CD14-positive monocyte (primary cell): ENCODE data around the gene PLA2G2E. TPM values are rescaled to one million over a fixed set of nuclear protein-coding genes. Genes with fewer than 3 reads are reported as not detected.

Source experiments
- DNase-seq, 3 donors: peaks; one replicate each; pipeline ENCODE4 v3.0.0-alpha.2; 2011 to 2022
- H2AFZ ChIP-seq: 2 replicates; pipeline ENCODE4 v1.6.0; 2012; ENCODE audit warnings: mild to moderate bottlenecking, low read depth, low read length, inconsistent platforms; ENCODE audit not compliant: insufficient read depth, poor library complexity, severe bottlenecking
- H3K27ac ChIP-seq, 2 donors: 1 replicate in 1 of 2; 2 replicates in 1 of 2; pipeline ENCODE4 v1.5.1; 2012 to 2013; ENCODE audit warnings: low read length in 2 of 2, control low read depth in 1 of 2, inconsistent platforms in 1 of 2, low read depth in 1 of 2, mild to moderate bottlenecking in 1 of 2
- H3K27me3 ChIP-seq, 2 donors: one replicate each; pipeline versions ENCODE4 v1.6.0 to v1.6.1; 2011 to 2013; ENCODE audit warnings: low read length in 2 of 2; ENCODE audit not compliant: control insufficient read depth in 2 of 2, insufficient read depth in 2 of 2
- H3K36me3 ChIP-seq, 2 donors: replicated peaks in 1 of 2; 1 replicate in 1 of 2; 2 replicates in 1 of 2; pipeline versions ENCODE4 v1.5.1 to v1.6.1; 2012 to 2013; ENCODE audit warnings: low read length in 2 of 2, control low read depth in 1 of 2, inconsistent platforms in 1 of 2, mild to moderate bottlenecking in 1 of 2; ENCODE audit not compliant: insufficient read depth in 2 of 2, control insufficient read depth in 1 of 2
- H3K4me1 ChIP-seq, 2 donors: 1 replicate in 1 of 2; 2 replicates in 1 of 2; pipeline versions ENCODE4 v1.5.1 to v1.6.1; 2012 to 2013; ENCODE audit warnings: low read length in 2 of 2, control low read depth in 1 of 2, inconsistent platforms in 1 of 2, mild to moderate bottlenecking in 1 of 2, moderate library complexity in 1 of 2; ENCODE audit not compliant: insufficient read depth in 2 of 2, control insufficient read depth in 1 of 2
- H3K4me2 ChIP-seq: replicated peaks from 2 replicates; pipeline ENCODE3; 2012; ENCODE audit warnings: low read length, moderate library complexity, mild to moderate bottlenecking; ENCODE audit not compliant: poor library complexity, severe bottlenecking; ENCODE audit errors: extremely low read depth
- H3K4me3 ChIP-seq, 3 experiments: fragments of 200-600 bp in 1 of 3; sonication (generic) in 1 of 3; replicated peaks in 1 of 3; 1 replicate in 2 of 3; 2 replicates in 1 of 3; pipeline ENCODE4 v1.5.1; 2011 to 2013; ENCODE audit warnings: low read length in 3 of 3, mild to moderate bottlenecking in 3 of 3, control low read depth in 2 of 3, low read depth in 2 of 3, inconsistent platforms in 1 of 3, moderate library complexity in 1 of 3
- H3K79me2 ChIP-seq: 2 replicates; pipeline ENCODE4 v1.6.0; 2012; ENCODE audit warnings: mild to moderate bottlenecking, control low read depth, inconsistent platforms, low read length, moderate library complexity; ENCODE audit not compliant: insufficient read depth
- H3K9ac ChIP-seq: 2 replicates; pipeline ENCODE4 v1.6.0; 2017; ENCODE audit warnings: low read length, mild to moderate bottlenecking; ENCODE audit not compliant: insufficient read depth, poor library complexity, severe bottlenecking
- H3K9me3 ChIP-seq, 2 donors: replicated peaks in 1 of 2; 1 replicate in 1 of 2; 2 replicates in 1 of 2; pipeline versions ENCODE4 v1.5.1 to v1.6.1; 2012 to 2013; ENCODE audit warnings: low read length in 2 of 2, control low read depth in 1 of 2; ENCODE audit not compliant: control insufficient read depth in 1 of 2, insufficient read depth in 1 of 2
- H4K20me1 ChIP-seq: 2 replicates; pipeline ENCODE4 v1.6.0; 2012; ENCODE audit warnings: mild to moderate bottlenecking, low read length, control low read depth, moderate library complexity; ENCODE audit not compliant: insufficient read depth
- H3K27ac Mint-ChIP-seq, 7 donors: one replicate each; pipeline ENCODE4 v1.8.0; 2020; ENCODE audit warnings: mild to moderate bottlenecking in 7 of 7, mixed read lengths in 7 of 7, moderate library complexity in 6 of 7, inconsistent platforms in 2 of 7
- H3K27me3 Mint-ChIP-seq, 3 donors: one replicate each; pipeline ENCODE4 v1.8.0; 2021 to 2022; ENCODE audit warnings: low read depth in 3 of 3, mild to moderate bottlenecking in 3 of 3, mixed read lengths in 3 of 3, moderate library complexity in 3 of 3, inconsistent platforms in 1 of 3
- H3K36me3 Mint-ChIP-seq, 2 donors: one replicate each; pipeline ENCODE4 v1.8.0; 2020; ENCODE audit warnings: mixed read lengths in 2 of 2, inconsistent platforms in 1 of 2, mild to moderate bottlenecking in 1 of 2
- H3K4me1 Mint-ChIP-seq: one replicate; pipeline ENCODE4 v1.8.0; 2020; ENCODE audit warnings: mild to moderate bottlenecking, mixed read lengths
- H3K4me3 Mint-ChIP-seq, 2 donors: one replicate each; pipeline ENCODE4 v1.8.0; 2020; ENCODE audit warnings: mild to moderate bottlenecking in 2 of 2, mixed read lengths in 2 of 2, moderate library complexity in 1 of 2
- H3K9me3 Mint-ChIP-seq, 7 donors: one replicate each; pipeline ENCODE4 v1.8.0; 2020 to 2022; ENCODE audit warnings: mixed read lengths in 7 of 7, mild to moderate bottlenecking in 6 of 7, moderate library complexity in 6 of 7, inconsistent platforms in 2 of 7
- CTCF ChIP-seq: fragments of 200-600 bp; IDR thresholded peaks from one replicate; pipeline ENCODE4 v1.8.0; 2022; ENCODE audit warnings: antibody characterized with exemption, mild to moderate bottlenecking
- WGBS: methylation state at CpG from one replicate; pipeline ENCODE4 v1.1.5; 2013; ENCODE audit warnings: missing lambda C conversion rate; ENCODE audit not compliant: insufficient coverage; 5-methylcytosine and 5-hydroxymethylcytosine counted together
- intact Hi-C, 2 donors: fragments of 100-400 bp; cut with micrococcal nuclease; formaldehyde crosslinking; loops; one replicate each; pipeline versions ENCODE4 v1.15.0 to v1.15.1; 2023
- polyA plus RNA-seq, 3 donors: library from polyadenylated mRNA; depleted of rRNA in 1 of 3; unstranded in 2 of 3; stranded (reverse) in 1 of 3; fragments of 300-500 nt in 2 of 3; fragments of >200 nt in 1 of 3; fragmentation: Illumina TruSeq in 2 of 3; gene quantifications; 1 replicate in 2 of 3; 2 replicates in 1 of 3; pipeline ENCODE4 v1.2.3, GENCODE V29; 2012 to 2021

Gene PLA2G2E
- polyA plus RNA-seq, 3 donors = not detected

GRCh38 chr1:19964542-19964941, 41.1 kb upstream of the PLA2G2E start:
- Histone ChIP-seq H3K4me3 (no peak overlapping the region), H4K20me1 (no peaks in the 10 kb centered on the region), H3K9ac (no peak overlapping the region), H3K9me3 (no peaks in the 10 kb centered on the region), H3K79me2 (no peaks in the 10 kb centered on the region), H3K36me3 (no peaks in the 10 kb centered on the region), H2AFZ (no peak overlapping the region), H3K27ac (no peak overlapping the region), H3K27me3 (no peaks in the 10 kb centered on the region), H3K4me2 (no peak overlapping the region), H3K4me1 (no peaks in the 10 kb centered on the region)
- intact Hi-C loops = no loop called here
- WGBS = no CpG with 5 or more reads among the region's 2 CpGs
- H3K4me3 Mint-ChIP-seq = no peak overlapping the region
- no peak overlapping the region for H3K27ac Mint-ChIP-seq
- H3K27me3 Mint-ChIP-seq = peaks cover 5 to 11% (median 6%) of the 10 kb centered on the region in 3 donors
- DNase-seq = no peak
- no peak for TF ChIP-seq CTCF
- H3K36me3 Mint-ChIP-seq = no peaks in the 10 kb centered on the region
- peaks cover 0 to 7% (median 2%) of the 10 kb centered on the region in 7 donors for H3K9me3 Mint-ChIP-seq
- H3K4me1 Mint-ChIP-seq = no peaks in the 10 kb centered on the region

GRCh38 chr1:19963636-19964035, 40.2 kb upstream of the PLA2G2E start:
- Histone ChIP-seq H4K20me1 (no peaks in the 10 kb centered on the region), H3K79me2 (no peaks in the 10 kb centered on the region), H3K4me1 (no peaks in the 10 kb centered on the region), H3K9ac (no peak overlapping the region), H3K36me3 (no peaks in the 10 kb centered on the region), H3K27me3 (no peaks in the 10 kb centered on the region), H2AFZ (no peak overlapping the region), H3K9me3 (no peaks in the 10 kb centered on the region), H3K4me2 (no peak overlapping the region), H3K4me3 (no peak overlapping the region), H3K27ac (no peak overlapping the region)
- no peaks in the 10 kb centered on the region for H3K4me1 Mint-ChIP-seq
- no peak for TF ChIP-seq CTCF
- peaks cover 6 to 10% (median 9%) of the 10 kb centered on the region in 3 donors for H3K27me3 Mint-ChIP-seq
- no peaks in the 10 kb centered on the region for H3K36me3 Mint-ChIP-seq
- intact Hi-C loops = no loop called here
- 92% methylated on average over 2 of the region's 4 CpGs for WGBS
- H3K27ac Mint-ChIP-seq = no peak overlapping the region
- no peak overlapping the region for H3K4me3 Mint-ChIP-seq
- no peak for DNase-seq
- H3K9me3 Mint-ChIP-seq = peaks cover 0 to 7% (median 2%) of the 10 kb centered on the region in 7 donors
